LHCN-M2 (cell line): ENCODE measurements around the gene SNRNP200. TPM values are rescaled to one million over a fixed set of nuclear protein-coding genes. Genes with fewer than 3 reads are reported as not detected.

Source experiments
- total RNA-seq: library from RNA; depleted of rRNA; stranded (reverse); fragments of >200 nt; gene quantifications from 2 replicates; pipeline ENCODE4 v1.2.3, GENCODE V29; 2014; rRNA removed

The SNRNP200 gene
- total RNA-seq, 1 experiment from 2014 or later = 44.3 TPM

Other genes with a start within 250 kb of the SNRNP200 start
- not detected in 2 replicates for gene ADRA2B, start 189.0 kb downstream of the SNRNP200 start, total RNA-seq
- gene ASTL, start 167.0 kb downstream of the SNRNP200 start, total RNA-seq = not detected in 2 replicates
- gene DUSP2, start 160.1 kb downstream of the SNRNP200 start, total RNA-seq = 0.23 and 0.71 TPM in 2 replicates
- gene STARD7, start 96.7 kb downstream of the SNRNP200 start, total RNA-seq = 168 and 171 TPM in 2 replicates
- gene TMEM127, start 39.5 kb downstream of the SNRNP200 start, total RNA-seq = 28.7 and 34.6 TPM in 2 replicates
- 110 and 112 TPM in 2 replicates for gene CIAO1, start 39.3 kb downstream of the SNRNP200 start, total RNA-seq
- 0.34 and 0.83 TPM in 2 replicates for gene ITPRIPL1, start 19.8 kb upstream of the SNRNP200 start, total RNA-seq
- gene NCAPH, start 30.2 kb upstream of the SNRNP200 start, total RNA-seq = 38.7 and 42.4 TPM in 2 replicates
- not detected in 2 replicates for gene NEURL3, start 199.8 kb upstream of the SNRNP200 start, total RNA-seq
- 11.7 and 11.9 TPM in 2 replicates for gene ARID5A, start 231.2 kb upstream of the SNRNP200 start, total RNA-seq